Activated CD4-positive, alpha-beta T cell treated with anti-CD3 and anti-CD28 coated beads for 24 hours (primary cell): ENCODE results near the gene C15orf40.
"Not testable (repeated sequence)": the region's sequence is repeated elsewhere in the genome, so short reads cannot be mapped to it uniquely, and the experiment has no call there.

Experiments used
- DNase-seq, 2 donors: peaks; one replicate each; pipeline ENCODE4 v3.0.0-alpha.2; 2020; ENCODE audit warnings: low read depth in 2 of 2

C15orf40 gene

DNA sequence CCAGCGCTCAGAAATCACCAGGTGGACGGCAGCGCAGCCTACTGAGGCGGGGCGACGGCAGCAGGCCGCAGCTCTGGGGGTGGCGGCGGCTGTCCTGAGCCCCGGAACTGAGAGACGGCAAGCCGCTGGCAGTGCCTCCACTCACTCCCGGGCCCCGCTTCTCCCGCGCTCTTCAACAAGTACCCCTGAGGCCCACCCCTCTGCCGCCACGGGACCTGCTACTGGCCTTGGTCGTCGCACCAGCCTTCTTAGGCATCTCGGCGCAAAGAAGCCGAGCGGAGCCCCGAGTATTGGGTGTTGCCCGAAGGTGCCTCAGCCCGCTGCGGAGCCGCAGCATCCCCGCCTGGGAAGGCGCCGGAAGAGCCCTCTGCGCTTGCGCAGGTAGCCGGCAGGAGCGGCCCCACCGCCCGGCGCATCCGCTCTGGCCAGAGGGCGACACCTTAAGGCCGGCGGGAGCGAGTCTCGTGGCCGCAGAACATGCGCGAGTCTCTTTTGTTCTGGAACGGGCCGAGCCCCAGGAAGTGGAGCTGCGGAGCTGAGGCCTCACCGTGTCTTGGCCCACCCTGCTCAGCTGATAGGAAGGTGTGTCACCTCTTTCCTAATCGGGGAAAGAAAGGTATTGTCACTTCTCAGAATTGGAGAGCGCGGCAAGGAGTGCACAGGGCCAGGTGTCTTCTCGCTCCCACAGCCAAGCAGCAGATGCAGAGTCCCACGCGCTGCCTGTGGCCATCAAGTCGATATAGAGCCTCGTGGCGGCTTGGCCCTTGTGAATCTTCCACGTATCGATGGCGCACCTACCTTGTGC lies at the start of gene C15orf40:
C15orf40 (minus strand) TSS at position 369 of the 805 bp plus-strand sequence; CDS start at position 337, 32 bp downstream.
- peak; percentile 76 to 79 for DNase-seq

DNA sequence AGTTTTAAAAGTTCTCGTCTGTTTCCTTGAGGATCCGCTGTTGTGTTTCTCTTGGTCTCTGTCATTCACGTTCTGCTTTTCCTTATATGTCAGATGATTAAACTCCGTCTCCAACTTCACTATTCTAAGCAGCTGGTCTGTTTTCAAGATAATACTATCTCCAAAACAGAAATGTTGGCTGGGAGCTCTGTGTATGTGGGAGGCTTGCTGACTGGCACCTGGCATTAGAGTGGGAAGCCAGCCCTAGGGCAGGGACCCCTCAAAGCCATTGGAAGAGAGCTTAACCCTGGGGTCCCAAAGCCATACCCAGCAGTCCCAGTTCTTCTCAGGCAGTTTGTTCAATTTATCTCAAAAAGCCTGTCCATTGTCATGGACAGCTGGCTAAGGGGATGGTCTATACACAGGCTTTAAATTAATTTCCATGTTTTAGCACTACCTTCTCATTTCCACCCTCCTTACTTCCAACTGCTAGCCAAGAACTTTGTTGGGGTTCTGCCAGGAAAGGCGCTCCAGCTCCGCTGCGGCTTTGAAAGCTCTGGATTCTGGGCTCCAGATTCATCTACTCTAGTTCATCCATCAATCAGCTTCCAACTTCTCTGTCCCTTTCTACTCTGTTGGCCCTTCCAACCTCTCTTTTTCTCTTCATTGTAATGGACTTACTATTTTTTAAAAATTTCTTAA lies 46.4 kb upstream of the C15orf40 start:
- DNase-seq: no peak

DNA sequence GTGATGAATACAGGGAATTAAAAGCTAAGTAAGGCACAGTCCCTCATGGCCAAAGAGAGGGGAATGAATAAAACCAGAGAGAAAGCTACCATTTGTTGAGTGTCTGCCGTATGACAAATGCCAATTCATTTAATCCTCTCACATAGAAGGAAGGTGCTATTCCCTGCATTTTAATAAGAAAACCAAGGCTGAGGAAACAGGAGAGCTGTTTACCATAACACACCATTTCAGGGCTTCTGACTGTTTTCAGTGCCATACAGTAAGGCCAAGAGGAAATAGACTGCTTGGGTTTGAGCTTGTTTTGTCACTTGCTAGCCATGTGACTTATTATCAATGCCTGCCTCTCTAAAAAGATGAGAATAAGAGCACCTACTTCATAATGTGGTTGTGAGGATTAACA lies 45.6 kb upstream of the C15orf40 start:
- no peak for DNase-seq

DNA sequence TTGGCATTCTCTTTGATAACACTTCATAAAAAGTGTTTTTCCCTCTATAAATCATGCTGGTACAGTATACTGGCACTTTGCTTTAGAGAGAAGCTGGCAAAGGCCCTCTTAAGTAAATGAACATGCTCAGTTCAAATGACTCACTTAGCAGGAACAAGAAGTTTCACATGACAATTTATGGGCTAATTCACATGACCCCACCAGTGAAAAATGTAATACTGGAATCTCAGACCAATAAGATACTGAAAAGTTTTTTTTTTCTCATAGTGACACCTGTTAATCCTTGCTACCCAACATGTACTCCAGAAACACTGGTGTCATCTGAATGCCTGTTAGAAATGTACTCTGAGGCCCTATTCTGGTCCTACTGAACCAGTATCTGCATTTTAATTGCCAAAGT lies 41.7 kb upstream of the C15orf40 start:
- DNase-seq: no peak

DNA sequence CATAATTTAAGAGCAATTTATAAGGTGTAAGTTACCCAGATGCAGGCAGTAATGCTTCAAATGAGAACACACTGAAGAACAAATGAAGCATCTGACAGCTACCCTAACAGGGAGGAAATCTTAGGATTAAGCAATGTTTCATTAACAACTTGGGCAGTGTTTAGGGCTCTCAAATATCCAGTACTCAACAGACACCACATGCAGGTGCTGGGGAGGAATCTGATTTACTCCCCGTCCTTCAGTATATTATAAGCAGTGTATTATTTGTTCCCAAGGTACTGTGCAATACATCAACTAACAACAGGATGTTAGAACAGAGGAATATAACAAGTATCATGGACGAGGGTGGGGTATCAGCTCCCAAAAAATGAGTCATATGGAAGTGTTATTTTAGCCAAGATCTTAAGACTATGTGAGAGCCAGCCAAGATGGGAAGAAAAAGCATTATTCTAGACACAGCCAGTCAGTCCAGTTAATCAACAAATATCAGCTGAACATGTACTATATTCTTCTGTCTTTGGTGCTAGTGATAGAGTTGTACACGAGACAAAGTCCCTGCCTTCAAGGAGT lies 35.2 kb upstream of the C15orf40 start:
- DNase-seq: no peak

DNA sequence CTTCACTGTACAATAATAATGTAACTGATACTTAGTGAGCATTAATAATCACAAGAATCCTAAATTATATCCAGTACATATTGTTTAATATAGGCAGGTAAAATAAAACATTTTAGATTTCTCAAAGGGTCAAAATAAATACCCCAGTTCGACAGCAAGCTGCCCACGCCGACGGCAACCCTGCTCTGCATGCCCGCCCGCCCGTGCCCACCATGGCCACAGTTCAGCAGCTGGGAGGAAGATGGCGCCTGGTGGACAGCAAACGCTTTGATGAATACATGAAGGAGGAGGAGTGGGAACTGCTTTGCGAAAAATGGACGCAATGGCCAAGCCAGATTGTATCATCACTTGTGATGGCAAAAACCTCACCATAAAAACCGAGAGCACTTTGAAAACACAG lies 32.7 kb upstream of the C15orf40 start:
- DNase-seq: no peak

DNA sequence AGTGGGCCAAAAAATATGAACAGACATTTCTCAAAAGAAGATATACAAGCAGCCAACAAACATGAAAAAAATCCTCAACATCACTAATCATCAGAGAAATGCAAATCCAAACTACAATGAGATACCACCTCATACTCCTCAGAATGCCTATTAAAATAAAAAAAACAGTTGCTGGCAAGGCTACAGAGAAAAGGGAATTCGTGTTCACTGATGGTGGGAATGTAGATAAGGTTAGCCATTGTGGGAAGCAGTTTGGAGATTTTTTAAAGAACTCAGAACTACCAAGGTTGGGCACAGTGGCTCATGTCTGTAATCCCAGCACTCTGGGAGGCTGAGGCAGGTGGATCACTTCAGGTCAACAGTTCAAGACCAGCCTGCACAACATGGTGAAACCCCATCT lies 27.8 kb upstream of the C15orf40 start:
- DNase-seq: no peak

DNA sequence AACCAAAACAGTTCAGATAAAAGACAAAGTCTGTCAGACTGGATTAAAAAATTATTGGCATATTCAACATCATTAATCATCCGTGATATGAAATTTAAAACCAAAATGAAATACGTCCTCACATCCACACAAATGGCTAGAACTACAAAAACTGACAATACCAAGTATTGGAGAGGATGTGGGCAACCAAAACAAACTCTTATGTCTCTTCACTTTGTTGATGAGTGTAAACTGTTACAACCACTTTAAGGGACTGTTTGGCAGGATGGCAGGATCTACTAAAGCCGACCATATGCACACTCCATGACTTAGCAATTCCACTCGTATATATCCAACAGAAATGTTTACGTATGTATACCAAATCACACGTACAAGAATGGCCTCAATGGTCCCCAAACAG lies 24.8 kb upstream of the C15orf40 start:
- no peak for DNase-seq

DNA sequence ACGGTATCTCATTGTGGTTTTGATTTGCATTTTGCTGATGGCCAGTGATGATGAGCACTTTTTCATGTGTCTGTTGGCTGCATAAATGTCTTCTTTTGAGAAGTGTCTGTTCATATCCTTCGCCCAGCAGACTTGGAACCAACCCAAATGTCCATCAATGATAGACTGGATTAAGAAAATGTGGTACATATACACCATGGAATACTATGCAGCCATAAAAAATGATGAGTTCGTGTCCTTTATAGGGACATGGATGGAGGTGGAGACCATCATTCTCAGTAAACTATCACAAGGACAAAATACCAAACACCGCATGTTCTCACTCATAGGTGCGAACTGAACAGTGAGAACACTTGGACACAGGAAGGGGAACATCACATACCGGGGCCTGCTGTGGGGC lies 19.8 kb upstream of the C15orf40 start:
- DNase-seq: not testable (repeated sequence)

DNA sequence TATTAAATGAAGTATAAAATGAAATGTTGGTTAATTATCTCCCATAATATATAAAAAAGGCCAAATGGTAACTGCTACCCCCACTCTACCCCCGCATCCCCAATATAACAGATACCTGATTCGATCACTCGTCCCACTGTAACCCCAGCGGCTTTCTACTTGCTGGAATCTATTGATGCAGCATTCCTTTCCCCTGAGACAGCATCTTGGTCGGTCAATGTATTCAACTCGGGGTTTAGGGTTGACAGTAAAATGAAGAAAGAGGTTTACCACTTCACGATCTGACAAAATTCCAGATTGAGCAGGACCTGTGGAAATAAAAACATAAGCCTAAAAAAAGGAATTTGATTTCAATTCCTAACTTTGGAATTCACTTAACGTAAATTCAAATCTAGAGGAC lies 18.6 kb upstream of the C15orf40 start:
- DNase-seq: no peak

DNA sequence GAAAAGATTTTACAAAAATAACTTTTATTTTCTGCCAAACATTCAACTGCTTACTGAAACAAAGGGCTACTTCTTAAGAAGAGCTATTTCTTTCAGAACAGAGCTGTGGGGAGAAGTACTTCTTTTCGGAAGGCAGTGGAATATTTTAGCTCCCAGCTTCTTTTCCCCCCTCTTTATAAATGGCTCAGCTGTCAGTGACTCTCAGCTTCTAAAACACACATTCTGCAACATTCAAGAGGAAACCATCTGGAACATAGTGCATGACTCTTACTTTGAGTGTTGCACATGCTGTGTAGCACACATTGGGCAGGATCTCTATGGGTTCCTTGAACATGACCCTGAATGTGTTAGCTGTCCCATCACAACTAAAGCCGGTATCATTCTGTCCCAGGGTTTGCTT lies 7.0 kb upstream of the C15orf40 start:
- DNase-seq: no peak

DNA sequence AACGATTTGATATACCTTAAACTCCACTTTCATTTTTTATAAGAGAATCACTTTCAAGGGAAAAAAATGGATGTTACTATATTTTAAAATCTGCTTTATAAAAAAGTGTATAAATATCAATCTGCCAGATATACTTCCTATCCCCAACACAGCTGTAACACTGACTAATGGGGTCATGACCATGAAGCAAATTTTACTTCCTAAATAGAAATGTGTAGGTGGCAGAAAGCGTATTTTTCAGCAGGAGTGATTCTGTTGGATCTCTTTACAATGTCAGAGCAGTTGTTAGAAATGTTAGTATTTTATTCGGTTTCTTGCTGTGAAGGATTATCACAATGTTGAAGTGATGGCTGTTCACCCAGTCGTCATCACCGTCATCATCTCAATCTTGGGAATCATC lies 5.5 kb upstream of the C15orf40 start:
- no peak for DNase-seq

DNA sequence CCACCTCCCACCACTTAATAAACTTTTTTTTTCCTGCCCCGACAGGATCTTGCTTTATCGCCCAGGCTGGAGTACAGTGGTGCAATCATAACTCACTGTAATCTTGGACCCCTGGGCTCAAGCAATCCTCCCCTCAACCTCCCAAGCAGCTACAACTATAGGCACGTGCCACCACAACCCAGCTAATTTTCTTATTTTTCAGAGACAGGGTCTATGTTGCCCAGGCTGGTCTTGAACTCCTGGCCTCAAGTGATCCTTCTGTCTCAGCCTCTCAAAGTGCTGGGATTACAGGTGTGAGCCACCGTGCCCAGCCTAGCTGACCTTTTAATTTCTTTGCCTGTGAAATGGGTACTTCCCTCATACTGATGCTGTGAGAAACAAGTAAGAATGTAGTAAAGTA lies 3.9 kb upstream of the C15orf40 start:
- DNase-seq: no peak

DNA sequence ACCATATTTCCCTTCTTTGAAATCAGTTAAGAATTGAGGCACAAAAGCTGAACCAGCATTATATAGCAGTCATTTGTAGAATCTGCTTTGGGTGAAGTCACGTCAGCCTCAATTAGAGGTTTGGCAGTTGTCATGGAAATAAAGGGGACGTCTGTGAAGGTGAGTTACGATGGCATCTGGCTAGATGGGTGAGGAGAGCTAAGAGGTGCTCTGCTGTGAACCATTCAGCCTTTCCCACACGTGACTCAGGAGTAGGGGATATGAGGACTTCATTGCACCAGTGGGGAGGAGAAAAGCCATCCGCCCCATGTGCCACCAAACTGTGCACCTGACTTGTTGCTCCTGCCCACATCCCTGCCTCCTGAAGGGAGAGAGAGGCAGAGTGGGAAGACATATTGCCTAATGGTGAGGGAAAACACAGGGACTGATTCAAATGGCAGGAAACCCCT lies 2.8 kb upstream of the C15orf40 start:
- no peak for DNase-seq

DNA sequence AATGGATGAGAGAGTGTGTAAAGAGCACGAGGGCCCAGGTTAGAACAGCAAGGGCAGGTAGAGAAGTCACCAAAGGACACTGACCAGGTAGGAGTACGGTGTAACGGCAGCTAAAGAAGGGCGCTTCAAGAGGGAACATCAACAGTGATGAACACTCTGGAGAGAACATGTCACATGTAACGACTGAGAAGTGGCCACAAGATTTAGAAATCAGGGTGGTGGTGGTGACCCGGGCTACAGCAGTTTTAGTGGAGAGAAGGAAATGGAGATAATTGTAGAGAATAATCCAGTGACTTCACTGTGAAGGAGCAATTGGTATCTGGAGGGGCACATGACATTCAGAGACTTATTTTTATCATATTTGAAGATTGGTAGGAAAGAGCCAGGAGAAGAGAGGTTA lies 1.2 kb upstream of the C15orf40 start:
- no peak for DNase-seq

DNA sequence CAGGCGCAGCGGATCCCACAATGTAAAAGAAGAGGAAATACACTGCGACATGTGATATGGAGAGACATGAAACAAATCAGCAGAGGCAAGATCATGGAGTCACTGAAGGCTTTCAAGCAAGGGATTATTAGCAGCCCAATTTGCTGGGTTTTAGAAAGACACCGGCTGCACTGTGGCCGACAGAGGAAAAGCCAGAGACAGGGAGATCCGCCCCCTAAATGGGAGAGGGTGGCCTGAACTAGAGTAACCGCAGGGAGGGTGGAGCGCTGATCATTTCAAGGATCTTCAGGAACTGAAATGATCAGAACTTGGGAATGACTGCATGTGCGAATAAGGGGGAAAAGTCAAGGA lies 612 bp upstream of the C15orf40 start:
- no peak for DNase-seq

DNA sequence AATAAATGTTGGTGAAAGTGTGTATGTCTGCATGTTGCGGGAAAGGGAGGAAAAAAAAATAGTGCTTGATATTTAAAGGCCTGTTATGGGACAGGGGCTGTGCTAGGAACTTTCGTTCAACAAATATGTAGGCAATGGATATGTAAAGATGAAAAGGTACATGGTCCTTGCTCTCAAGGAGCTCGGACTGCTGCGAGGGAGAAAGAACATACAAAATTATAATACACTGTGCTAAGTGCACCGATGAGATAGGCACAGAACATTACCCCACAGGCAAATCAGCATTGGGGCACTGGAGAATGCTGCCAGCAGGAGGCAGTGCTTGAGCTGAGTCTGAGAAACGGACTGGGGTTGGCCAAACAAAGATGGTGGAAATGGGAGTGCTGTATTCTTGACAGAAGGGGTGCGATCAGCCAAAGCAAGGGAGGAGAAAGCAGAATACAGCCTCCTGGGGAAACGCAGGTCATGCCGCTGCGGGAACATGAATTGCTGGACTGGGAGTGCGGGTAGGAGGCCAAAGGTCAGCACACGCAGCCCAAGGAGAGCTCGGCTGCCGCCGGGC lies 649 bp downstream of the C15orf40 start:
- peak; percentile 68 to 70 for DNase-seq

DNA sequence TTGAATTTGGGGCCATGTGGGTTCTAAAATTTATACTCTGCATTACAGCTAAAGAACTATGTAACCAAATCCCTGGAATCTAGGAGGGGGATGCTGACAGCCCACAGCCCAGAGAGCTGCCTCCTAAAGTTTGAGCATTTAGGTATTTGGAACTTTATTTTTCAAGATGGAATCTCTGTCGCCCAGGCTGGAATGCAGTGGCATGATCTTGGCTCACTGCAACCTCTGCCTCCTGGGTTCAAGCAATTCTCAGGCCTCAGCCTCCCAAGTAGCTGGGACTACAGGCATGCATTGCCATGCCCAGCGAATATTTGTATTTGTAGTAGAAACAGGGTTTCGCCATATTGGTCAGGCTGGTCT lies 10.8 kb downstream of the C15orf40 start:
- DNase-seq: not testable (repeated sequence)

DNA sequence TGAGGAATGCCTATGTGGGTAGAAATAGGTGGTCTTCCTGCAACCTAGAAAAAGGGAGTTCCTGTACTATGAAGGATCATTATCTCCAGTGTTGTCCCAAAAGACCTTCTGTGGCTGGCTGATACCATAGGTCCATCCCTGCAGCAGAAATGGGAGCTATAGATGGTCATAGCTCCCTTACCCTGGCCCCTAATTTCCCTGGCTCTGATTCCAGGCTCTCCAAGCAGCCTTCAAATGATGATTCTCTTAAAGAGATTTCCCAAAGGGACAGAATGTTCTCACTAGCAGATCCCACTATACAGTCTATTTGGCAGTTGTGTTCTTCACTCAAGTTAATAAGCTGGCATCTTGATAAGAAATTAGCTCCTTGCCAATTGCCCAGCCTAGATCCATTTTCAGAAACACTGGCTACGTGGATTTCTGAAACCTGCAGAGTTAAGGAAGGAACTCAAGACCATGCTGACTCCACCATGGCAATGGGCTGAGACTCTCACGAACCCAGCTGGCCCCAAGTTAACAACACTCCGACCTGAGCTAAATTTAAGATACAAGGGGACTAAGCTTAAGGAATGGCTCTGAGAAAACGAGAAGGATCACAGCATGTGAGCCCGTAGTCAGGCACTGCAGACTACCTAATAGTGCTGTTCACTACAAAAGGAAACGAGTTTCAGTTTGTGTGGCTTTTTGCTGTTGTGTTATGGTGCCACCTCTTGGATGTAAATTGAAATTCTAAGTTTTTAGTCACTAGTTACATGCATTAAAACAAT lies 11.4 kb downstream of the C15orf40 start:
- no peak for DNase-seq

DNA sequence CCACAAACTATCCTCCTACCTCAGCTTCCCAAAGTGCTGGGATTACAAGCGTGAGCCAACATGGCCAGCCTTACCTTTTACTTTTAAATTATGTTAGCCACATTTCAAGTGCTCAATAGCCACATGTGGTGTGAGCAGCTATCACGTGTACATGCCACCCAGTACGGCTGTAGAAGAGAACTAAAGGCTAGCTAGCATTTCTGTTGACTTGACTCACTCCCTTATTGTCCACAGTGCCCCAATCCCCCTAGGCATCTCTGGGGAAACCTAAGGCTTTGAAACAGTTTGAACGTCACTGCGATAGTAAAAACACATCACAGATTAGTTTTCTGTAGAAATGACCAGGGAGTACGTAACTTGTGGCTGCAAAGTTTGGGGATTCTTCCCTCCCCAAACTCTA lies 12.0 kb downstream of the C15orf40 start:
- DNase-seq: no peak

DNA sequence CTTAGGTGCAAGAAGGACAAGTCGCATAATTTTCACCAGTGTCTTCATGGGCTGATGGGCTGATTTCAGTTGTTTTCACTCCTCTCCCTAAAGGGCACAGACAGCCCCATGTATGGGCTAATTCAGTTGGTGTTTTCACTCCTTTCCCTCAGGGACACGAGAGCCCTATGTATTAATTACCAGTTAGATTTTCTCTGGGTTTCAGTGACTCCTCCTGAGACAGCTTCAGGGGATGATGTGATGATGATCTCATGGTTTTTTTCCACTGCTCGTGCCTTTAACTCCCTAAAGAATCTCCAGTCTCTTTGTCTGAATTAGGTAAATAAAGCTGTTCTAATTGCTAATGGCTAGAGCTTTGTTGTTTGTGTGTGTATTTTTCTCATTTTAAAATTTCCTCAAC lies 15.5 kb downstream of the C15orf40 start:
- DNase-seq: no peak

DNA sequence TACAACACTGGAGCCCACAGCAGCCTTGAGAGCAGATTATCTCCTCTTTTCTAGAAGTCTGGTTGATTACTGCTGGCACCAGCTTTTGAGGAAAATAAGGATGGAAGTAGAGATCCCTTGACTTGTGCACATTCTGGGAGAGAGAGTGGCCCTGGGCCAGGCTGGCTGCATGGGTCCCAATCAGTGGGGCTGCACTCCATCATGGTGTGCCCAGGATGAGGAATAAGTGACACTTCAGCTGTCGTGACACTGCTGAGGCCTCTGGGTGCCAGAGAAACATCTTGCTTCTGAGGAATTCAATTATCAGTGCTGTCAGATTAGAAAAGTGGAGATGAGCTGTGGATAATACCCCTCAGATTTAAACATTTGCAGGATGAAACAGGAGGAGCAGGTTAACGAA lies 16.4 kb downstream of the C15orf40 start:
- DNase-seq: no peak
